Globus pallidus (tissue), 1 donor: ENCODE results near the gene LDB3.
"Not testable (repeated sequence)": the region's sequence is repeated elsewhere in the genome, so short reads cannot be mapped to it uniquely, and the experiment has no call there.

Experiments used
- DNase-seq: peaks from one replicate; pipeline ENCODE4 v3.0.0-alpha.2; 2015; ENCODE audit warnings: low spot score

The LDB3 gene, protein sequence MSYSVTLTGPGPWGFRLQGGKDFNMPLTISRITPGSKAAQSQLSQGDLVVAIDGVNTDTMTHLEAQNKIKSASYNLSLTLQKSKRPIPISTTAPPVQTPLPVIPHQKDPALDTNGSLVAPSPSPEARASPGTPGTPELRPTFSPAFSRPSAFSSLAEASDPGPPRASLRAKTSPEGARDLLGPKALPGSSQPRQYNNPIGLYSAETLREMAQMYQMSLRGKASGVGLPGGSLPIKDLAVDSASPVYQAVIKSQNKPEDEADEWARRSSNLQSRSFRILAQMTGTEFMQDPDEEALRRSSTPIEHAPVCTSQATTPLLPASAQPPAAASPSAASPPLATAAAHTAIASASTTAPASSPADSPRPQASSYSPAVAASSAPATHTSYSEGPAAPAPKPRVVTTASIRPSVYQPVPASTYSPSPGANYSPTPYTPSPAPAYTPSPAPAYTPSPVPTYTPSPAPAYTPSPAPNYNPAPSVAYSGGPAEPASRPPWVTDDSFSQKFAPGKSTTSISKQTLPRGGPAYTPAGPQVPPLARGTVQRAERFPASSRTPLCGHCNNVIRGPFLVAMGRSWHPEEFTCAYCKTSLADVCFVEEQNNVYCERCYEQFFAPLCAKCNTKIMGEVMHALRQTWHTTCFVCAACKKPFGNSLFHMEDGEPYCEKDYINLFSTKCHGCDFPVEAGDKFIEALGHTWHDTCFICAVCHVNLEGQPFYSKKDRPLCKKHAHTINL

GRCh38 chr10:86668297-86669165 is at the start of gene LDB3:
Gene LDB3 (plus strand): TSS chr10:86668511. CDS start chr10:86668692, 181 bp downstream.
- peak; percentile 45 for DNase-seq

DNA sequence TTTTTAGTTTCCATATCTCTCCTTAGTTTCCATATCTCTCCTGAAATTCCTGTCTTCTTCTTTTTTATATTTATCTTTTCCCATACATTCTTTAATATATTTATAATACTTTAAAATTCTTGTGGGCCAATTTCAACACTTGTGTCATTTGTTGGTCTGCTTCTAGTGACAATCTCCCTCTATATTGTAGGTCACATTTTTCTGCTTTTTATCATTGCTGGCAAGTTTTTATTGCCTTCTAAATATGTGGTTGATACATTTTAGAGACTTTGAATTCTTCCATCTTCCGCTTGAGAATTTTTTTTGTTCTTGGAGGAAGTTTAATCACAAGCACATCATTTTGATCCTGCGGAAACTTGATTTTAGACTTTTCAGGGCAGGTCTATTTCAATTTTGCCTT is 40.0 kb upstream of the LDB3 start:
- no peak for DNase-seq

DNA sequence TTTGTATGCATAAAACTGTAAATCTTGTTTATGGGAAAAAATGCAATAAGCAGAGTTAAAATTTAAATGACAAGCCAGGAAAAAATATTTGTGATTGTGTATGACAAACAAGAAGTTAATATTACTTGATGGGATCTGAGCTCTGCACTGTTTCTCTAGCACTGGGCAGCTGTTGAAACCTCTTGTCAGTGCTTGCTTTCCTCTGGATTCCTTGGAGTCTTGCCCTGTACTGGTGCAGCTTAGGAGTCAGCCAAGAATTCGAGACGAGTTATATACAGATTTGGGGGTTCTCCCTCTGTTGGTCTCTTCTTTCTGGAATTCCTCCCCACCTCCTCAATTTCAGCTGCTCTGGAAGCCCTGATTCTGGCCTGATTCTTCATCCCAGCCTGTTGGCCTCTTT is 38.2 kb upstream of the LDB3 start:
- no peak for DNase-seq

DNA sequence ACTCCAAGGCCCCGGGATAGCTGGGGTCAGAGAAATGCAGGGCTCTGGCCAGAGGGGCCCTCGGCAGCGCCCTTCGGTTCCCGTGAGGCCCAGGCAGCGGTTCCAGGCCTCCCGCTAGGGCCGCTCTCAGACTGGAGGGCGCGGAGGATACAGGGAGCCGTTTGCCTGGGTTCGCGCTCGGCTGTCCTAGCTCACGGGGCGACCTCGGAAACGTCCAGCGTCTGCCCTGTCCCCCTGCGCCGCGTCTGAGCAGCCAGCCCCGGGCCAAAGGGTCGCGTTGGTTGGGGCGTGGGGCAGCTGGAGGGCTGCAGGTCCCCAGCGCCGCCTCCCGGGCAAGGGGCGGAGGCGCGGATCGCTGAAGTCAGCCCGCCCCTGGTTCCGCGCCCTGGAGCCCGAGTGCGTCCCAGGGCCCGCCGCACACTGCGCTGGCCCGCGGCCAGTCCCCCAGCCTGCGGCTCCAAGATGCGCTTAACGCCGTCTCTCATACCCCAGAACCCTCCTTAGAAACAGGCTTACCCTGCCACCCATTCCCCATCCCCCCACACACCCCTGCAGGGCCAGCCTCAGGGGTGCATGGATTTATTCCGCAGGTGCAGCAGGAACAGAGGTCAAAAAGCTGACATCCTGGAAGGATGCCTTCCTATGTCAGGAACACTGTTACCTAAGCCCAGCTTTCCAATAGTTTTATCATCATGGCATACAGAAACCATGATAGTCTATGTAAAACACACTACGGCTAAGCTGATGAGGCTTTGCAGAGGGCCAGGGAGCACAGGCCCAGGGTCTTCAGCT is 36.1 kb upstream of the LDB3 start:
- DNase-seq, result no peak

DNA sequence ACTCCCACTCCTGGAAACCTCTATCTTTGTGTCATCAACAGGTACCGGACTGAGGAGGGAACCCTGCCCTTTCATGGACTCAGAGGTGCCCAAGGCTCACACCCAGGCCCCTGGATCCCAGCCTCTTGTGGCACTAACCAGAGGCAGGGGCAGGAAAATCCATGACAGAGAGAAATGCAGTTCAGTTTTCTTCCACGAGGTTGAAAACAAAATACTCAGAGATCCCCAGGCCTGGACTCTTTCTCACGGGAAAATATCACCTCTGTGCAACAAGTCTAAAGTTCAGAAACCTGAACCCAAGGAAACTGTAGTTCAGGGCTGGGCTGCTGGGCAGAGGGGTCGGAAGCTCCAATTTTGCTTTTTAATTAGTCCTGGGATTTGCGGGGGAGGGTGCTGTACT is 35.4 kb upstream of the LDB3 start:
- DNase-seq, result no peak

GRCh38 chr10:86635402-86635801 is 32.9 kb upstream of the LDB3 start:
- DNase-seq, result no peak

DNA sequence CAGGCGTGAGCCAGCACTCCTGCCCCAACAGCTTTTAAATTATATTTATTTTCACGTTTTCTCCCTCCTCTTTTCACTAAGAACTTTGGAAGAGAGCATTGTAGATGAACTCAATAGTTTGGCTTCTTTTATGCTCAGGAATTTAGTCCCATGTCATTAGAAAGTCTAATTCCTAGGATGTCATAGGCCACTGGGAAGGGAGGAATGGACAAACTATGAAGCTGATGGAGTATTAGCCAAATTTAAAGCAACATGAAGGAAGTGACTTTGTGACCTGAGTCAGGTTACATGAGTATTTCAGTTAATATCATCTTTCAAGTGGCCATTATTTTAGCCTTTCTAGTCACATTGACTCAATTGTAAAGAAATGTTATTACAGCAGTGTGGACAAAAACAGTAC is 32.0 kb upstream of the LDB3 start:
- DNase-seq, result no peak

DNA sequence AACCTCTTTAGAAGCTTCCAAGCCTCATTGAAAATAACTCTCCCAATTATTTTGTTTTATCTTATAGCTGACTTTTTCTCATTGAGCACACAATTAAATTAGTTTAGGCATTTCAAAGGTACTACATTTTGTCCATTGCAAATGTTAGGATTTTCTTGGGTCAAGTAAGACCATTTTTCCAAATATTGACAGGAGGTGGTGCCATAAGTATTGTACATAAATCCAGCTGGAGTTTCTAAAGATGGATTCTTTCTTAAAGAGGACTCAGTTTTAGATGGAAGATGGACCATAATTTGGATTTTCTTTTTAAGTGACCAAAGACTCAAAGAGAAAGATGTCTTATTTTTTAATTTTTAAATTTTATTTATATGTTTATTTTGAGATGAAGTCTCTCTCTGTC is 26.3 kb upstream of the LDB3 start:
- peak; percentile 63 for DNase-seq

- DNase-seq, result no peak
Measured at GRCh38 chr10:86642499-86642898, 25.8 kb upstream of the LDB3 start.

GRCh38 chr10:86644152-86644793 is 24.0 kb upstream of the LDB3 start:
- DNase-seq, result no peak

GRCh38 chr10:86644794-86645445 is 23.4 kb upstream of the LDB3 start:
- no peak for DNase-seq

GRCh38 chr10:86645621-86646165 is 22.6 kb upstream of the LDB3 start:
- DNase-seq, result not testable (repeated sequence)

DNA sequence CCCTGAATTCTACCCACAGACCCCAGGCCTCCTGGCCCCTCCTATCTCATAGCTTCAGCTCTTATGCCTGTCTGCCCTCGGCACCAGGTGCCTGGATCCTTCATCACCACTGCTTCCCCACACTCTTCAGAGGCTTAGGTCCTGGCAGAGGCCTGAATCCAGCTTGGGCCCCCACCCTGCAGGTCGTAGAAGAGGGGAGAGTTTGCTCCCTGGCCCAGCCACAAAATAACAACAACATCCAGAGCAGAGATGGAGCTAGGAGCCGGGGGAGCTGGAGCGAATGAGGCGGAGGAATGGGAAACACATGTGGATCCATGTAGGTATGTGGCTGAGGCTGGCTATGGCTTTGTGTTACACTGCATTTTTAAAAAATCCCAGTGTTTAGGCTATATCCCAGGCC is 21.8 kb upstream of the LDB3 start:
- no peak for DNase-seq

GRCh38 chr10:86646933-86647332 is 21.4 kb upstream of the LDB3 start:
- DNase-seq, result no peak

- no peak for DNase-seq
Measured at GRCh38 chr10:86647773-86648703, 20.3 kb upstream of the LDB3 start.

- DNase-seq, result no peak
Measured at GRCh38 chr10:86648704-86649427, 19.4 kb upstream of the LDB3 start.

DNA sequence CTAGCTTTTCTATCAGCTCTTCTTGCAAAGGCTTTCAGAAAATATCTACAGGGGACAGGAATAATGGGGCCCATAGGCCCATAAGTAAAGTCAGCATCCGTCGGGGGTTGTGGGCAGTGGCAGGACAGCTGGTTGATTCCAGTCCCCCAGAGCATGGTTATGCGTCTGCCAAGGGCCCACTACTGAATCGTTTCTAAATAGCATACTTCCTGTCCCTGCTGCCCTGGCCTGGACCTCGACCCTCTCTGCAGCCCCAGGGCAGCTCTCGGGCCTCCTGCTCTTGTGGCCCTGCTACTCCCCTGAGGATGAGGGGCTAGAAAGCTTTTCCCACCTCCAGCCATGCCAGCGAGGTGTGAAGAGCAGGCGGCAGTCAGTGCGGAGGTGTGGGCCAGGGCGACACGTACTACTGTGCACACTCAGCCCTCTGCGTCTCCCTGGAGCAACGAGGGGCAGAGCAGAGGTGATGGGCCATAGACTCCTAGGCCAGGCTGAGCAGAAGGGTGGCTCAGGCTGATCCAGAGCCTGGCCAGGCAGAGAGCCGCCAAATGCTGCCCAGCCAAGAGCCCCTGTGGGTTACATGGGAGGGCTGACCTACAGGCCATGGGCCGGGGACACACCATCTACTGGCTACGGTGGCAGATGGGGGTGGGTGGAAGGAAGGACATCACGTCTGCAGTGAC is 18.7 kb upstream of the LDB3 start:
- DNase-seq, result no peak

DNA sequence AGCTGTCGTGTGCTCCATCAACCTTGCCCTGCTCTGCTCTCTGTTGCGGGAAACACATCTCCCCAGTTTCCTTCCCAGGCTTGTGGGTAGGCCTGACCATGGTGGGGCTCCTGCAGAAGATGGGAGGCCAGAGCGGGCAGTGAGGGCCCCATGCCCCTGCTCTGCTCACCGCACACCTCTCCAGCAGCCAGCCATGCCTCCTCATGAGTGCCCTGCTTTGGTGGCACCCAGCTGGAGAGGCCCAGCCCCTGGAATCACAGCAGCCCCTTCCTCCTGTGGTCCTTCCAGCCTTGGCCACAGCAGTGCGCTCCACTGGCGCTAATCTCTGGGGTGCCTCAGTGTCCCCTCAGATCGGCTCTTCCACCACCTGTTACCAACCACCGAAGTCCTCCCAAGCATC is 18.2 kb upstream of the LDB3 start:
- no peak for DNase-seq
